Measurements from ENCODE around the gene HIF3A. TPM values are rescaled to one million over a fixed set of nuclear protein-coding genes. Genes with fewer than 3 reads are reported as not detected.

HIF3A gene
- total and polyA plus RNA-seq, 2 donors (not counting 3 experiments of a cell fraction or from before 2014, with no cell fraction given), result 8.1 to 8.5 TPM

GRCh38 chr19:46390121-46390858 lies 93.4 kb downstream of the HIF3A start:
- Histone ChIP-seq H3K4me2 (ENCODE audit: insufficient read depth, low read length) (no peak overlapping the region), H3K9me3 (replicated peaks; ENCODE audit: control insufficient read depth, insufficient read depth, low read length) (no peaks in the 10 kb centered on the region), H3K9ac (replicated peaks; ENCODE audit: extremely low read depth, insufficient read depth, low read length) (no peak overlapping the region), H3K9me1 (replicated peaks; ENCODE audit: control insufficient read depth, extremely low read depth, insufficient read depth, low read length) (no peaks in the 10 kb centered on the region), H3K27me3 (ENCODE audit: control insufficient read depth in 2 of 2, insufficient read depth in 2 of 2, low read length in 2 of 2) (no peaks in the 10 kb centered on the region), H3K4me3 (replicated peaks in 1 of 3; ENCODE audit: insufficient read depth in 1 of 3, low read depth in 1 of 3, low read length in 3 of 3) (no peak overlapping the region), H3K36me3 (ENCODE audit: control insufficient read depth in 2 of 2, extremely low read depth in 1 of 2, insufficient read depth in 2 of 2, low read length in 2 of 2) (peaks cover 15 to 44% of the 10 kb centered on the region in 2 experiments), H4K20me1 (replicated peaks; ENCODE audit: control insufficient read depth, extremely low read depth, insufficient read depth, low read length) (no peaks in the 10 kb centered on the region), H2AFZ (ENCODE audit: low read depth, low read length) (no peak overlapping the region), H3K4me1 (ENCODE audit: control insufficient read depth, extremely low read depth, insufficient read depth, low read length) (no peaks in the 10 kb centered on the region), H3K79me2 (ENCODE audit: control insufficient read depth, insufficient read depth, low read length) (no peaks in the 10 kb centered on the region), H3K27ac (ENCODE audit: insufficient read depth, low read depth, low read length) (no peak overlapping the region)
- ChIA-PET POLR2A (no interaction called here), CTCF (interaction anchor here (1.1 to 1.5 kb wide), 3 partner anchors 12 to 140 kb away, joined by 3 read pairs; no protein-coding TSS in a partner anchor)
- intact Hi-C loops (cut with micrococcal nuclease) (no loop called here), dilution Hi-C loops (cut with MboI; ENCODE audit: extremely low pct_ligation_motif_present, low sequenced_read_pairs) (no loop called here)
- BruUV-seq (replicated peaks), result no TSS peak
- FAIRE-seq, result no peak
- DNase-seq (ENCODE audit: low read depth, low spot score), result no peak
- TF ChIP-seq EZH2 (IDR thresholded peaks at IDR 0.05; ENCODE audit: borderline replicate concordance, low read depth, low read length, severe bottlenecking), result no peak
- no peak for TF ChIP-seq POLR2AphosphoS5 (IDR thresholded peaks at IDR 0.05; ENCODE audit: insufficient read depth, low read depth, low read length)
- TF ChIP-seq JUN (IDR thresholded peaks at IDR 0.05; ENCODE audit: borderline replicate concordance, insufficient read depth, insufficient read length, low read depth), result no peak
- no peak for TF ChIP-seq POLR2A (IDR thresholded peaks at IDR 0.05; ENCODE audit: low read depth, low read length)
- no peak for TF ChIP-seq GATA2 (IDR thresholded peaks at IDR 0.05; ENCODE audit: insufficient read depth, insufficient read length, low read depth, low read length)
- no peak for TF ChIP-seq MYC (IDR thresholded peaks at IDR 0.05; ENCODE audit: low read depth, low read length)
- no peak for TF ChIP-seq MAX (IDR thresholded peaks at IDR 0.05; ENCODE audit: insufficient read depth, insufficient read length)
- TF ChIP-seq CTCF (IDR thresholded peaks at IDR 0.05; ENCODE audit: extremely low read depth in 1 of 2, insufficient read depth in 1 of 2, low read depth in 1 of 2, low read length in 2 of 2), result no peak
- TF ChIP-seq FOS (IDR thresholded peaks at IDR 0.05; ENCODE audit: borderline replicate concordance, insufficient read depth, low read length), result no peak
